ENCODE data around the gene CHST1. TPM values are rescaled to one million over a fixed set of nuclear protein-coding genes. Genes with fewer than 3 reads are reported as not detected.
A peak's percentile ranks its signal among the peaks of the same experiment; 100 is the strongest.

CHST1 gene
- total RNA-seq, 4 donors from 2014 or later = 0.30 to 1.7 (median 1.4) TPM

- H3K4me3 ChIP-seq (ENCODE audit: low read depth, poor library complexity, severe bottlenecking) = no peak overlapping the region
- 65 to 71% methylated on average over 4 of the region's 4 CpGs for WGBS, 2 donors
- intact Hi-C loops (cut with DNase I; ENCODE audit: low total_unique reads) = no loop called here
- no peak for DNase-seq (ENCODE audit: low spot score in 2 of 2)
- TF ChIP-seq CTCF (IDR thresholded peaks at IDR 0.05) (no peak), POLR2A (IDR thresholded peaks at IDR 0.05) (no peak)
These were observed 5.6 kb downstream of the CHST1 start for GRCh38 chr11:45659818-45660160.

DNA sequence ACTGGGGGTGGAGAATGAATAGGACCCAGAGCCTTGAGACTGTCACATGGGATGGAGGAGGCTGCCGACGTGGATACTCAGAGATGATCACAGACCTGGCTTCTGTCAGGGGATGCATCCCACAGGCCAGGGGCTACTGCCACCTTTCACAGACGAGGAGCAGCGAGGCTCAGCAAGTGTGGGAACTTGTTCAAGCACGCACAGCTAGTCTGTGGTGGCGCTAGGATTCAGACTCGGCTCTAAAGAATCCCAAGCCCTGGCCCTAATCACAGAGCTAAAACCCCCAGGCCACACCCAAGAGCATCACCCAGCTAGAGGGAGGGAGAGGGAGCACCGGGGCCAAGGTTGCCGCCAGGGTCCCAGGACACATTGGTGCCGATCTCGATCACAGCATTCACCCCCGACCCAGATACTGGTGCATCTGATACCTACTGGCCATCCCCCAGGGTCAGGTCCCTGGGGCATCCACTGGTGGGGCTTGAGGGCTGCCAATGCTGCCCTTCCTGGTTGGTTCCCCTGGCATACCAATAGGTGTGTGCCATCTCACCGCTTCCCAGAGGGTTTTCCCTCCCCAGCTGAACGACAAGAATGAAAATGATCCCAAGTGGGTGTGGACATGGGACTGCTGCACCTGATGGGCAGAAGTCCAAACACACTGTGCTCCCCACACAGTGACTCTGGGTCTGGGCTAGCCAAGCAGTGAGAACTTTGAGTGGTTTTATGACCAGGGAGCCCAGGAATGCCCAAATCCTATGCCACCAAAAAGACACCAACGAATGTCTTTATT is 6.2 kb downstream of the CHST1 start:
- no peak for DNase-seq (ENCODE audit: low spot score in 2 of 2)
- TF ChIP-seq POLR2A (IDR thresholded peaks at IDR 0.05) = no peak
- no peak for TF ChIP-seq CTCF (IDR thresholded peaks at IDR 0.05)
- WGBS, 2 donors = 17 to 48% methylated on average over 8 to 15 of the region's 15 CpGs
- no peak overlapping the region for H3K4me3 ChIP-seq (ENCODE audit: low read depth, poor library complexity, severe bottlenecking)
- intact Hi-C loops (cut with DNase I; ENCODE audit: low total_unique reads) = no loop called here

DNA sequence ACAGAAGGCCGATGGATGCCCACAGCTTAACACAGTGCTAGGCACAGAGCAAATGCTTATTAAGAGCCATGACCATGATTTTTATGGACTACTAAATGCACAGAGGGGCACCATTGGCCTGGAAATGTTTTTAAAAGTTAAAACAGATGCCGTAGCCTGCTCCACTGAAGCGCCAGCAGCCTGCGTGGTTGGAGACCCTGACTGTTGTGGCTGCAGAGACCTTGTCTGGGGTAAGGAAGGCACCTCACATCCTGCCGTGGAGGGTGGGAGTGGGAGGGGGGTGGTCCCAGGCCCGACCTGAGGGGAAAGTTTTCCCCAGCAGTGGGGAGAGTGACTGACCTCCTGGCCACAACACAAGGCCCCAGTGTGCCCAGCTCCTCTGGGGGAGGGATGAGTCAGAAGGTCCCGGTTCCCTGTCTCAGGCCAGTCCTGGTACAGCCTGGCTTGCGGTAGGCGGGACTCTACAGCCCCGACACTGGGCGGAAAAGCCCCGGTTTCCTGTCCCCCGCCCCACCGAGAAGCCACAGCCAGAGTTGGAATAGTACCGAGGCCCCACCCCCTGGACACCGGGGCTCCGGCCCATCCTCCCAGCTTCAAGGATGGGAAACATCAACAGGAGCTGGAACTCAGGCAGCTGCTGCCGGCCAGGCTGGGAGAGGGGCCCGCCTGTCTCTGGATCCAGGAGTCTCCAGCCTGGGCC is 7.0 kb downstream of the CHST1 start:
- intact Hi-C loops (cut with DNase I; ENCODE audit: low total_unique reads) = no loop called here
- TF ChIP-seq POLR2A (IDR thresholded peaks at IDR 0.05) (no peak), CTCF (IDR thresholded peaks at IDR 0.05) (no peak)
- H3K4me3 ChIP-seq (ENCODE audit: low read depth, poor library complexity, severe bottlenecking) = no peak overlapping the region
- 18 to 36% methylated on average over 14 to 17 of the region's 19 CpGs for WGBS, 2 donors
- DNase-seq (ENCODE audit: low spot score in 2 of 2) = peak; percentile 32 to 90

GRCh38 chr11:45657496-45658260 is 7.7 kb downstream of the CHST1 start:
- 91 to 98% methylated on average over 8 of the region's 8 CpGs for WGBS, 2 donors
- intact Hi-C loops (cut with DNase I; ENCODE audit: low total_unique reads) = no loop called here
- TF ChIP-seq POLR2A (IDR thresholded peaks at IDR 0.05) = no peak
- no peak for TF ChIP-seq CTCF (IDR thresholded peaks at IDR 0.05)
- DNase-seq (ENCODE audit: low spot score in 2 of 2) = peak in 1 of 2 donors; percentile 28
- no peak overlapping the region for H3K4me3 ChIP-seq (ENCODE audit: low read depth, poor library complexity, severe bottlenecking)

DNA sequence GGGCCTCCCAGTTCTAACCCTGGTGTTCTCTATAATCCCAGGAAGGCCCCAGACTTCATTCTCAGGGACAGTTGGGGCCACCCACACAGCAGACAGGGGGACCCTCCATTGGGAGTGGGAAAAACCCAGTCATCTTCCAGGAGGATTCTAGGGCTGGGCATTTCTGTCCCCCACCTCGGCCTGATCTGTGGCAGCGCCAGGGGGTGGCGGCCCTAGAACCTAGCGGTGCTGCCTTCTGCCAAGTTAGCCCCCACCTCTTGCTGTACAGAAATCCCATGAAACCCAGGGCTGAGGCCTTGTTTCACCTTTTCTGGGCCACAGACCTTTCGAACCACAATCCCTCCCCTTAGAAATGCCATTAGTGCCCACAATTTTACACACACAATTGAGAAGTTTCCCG is 9.6 kb downstream of the CHST1 start:
- DNase-seq (ENCODE audit: low spot score in 2 of 2) = peak in 1 of 2 donors; percentile 49
- H3K4me3 ChIP-seq (ENCODE audit: low read depth, poor library complexity, severe bottlenecking) = no peak overlapping the region
- 88 to 89% methylated on average over 6 of the region's 6 CpGs for WGBS, 2 donors
- no peak for TF ChIP-seq POLR2A (IDR thresholded peaks at IDR 0.05)
- no peak for TF ChIP-seq CTCF (IDR thresholded peaks at IDR 0.05)
- intact Hi-C loops (cut with DNase I; ENCODE audit: low total_unique reads) = no loop called here
